Caco-2 (cell line): Measurements from ENCODE around the gene KLHL25. TPM values are rescaled to one million over a fixed set of nuclear protein-coding genes. Genes with fewer than 3 reads are reported as not detected.

Source experiments
- BruUV-seq: library from RNA; stranded (reverse); fragments of 400-500 nt; replicated peaks from 2 replicates; lab custom pipeline; 2021; lab: Mats Ljungman, UMichigan
- CTCF ChIA-PET: fragments of 300-600 bp; sonication (Branson Sonifier 250); formaldehyde crosslinking; loops from one replicate; lab custom pipeline; 2022; ENCODE audit warnings: antibody characterized with exemption; lab: Charles Lee
- POLR2A ChIA-PET: fragments of 300-600 bp; sonication (Branson Sonifier 250); formaldehyde crosslinking; loops from one replicate; lab custom pipeline; 2022; ENCODE audit warnings: antibody characterized with exemption; lab: Charles Lee
- DNase-seq, 2 experiments: peaks; one replicate each; pipeline versions ENCODE4 v3.0.0 to v3.0.0-alpha.2; 2020 to 2022
- H3K27me3 ChIP-seq: replicated peaks from 2 replicates; pipeline ENCODE4 v1.6.0; 2011; ENCODE audit warnings: low read length; ENCODE audit not compliant: control insufficient read depth, insufficient read depth
- H3K36me3 ChIP-seq: 2 replicates; pipeline ENCODE4 v1.5.1; 2011; ENCODE audit warnings: low read length; ENCODE audit not compliant: control insufficient read depth, insufficient read depth
- H3K4me1 ChIP-seq: fragments of 250-450 bp; sonication (Bioruptor Pico); 2 replicates; pipeline ENCODE4 v1.5.1; 2020; ENCODE audit warnings: mild to moderate bottlenecking
- H3K4me3 ChIP-seq: 2 replicates; pipeline ENCODE4 v1.5.1; 2011; ENCODE audit warnings: low read depth, mild to moderate bottlenecking, control low read depth, low read length
- H3K9me3 ChIP-seq: fragments of 250-450 bp; sonication (Bioruptor Pico); 2 replicates; pipeline ENCODE4 v1.5.1; 2020; ENCODE audit warnings: mild to moderate bottlenecking, moderate library complexity
- H3K27ac Mint-ChIP-seq: one replicate; pipeline ENCODE4 v1.8.0; 2022; ENCODE audit warnings: mixed read lengths; ENCODE audit not compliant: unreplicated experiment
- H3K27me3 Mint-ChIP-seq: one replicate; pipeline ENCODE4 v1.8.0; 2022; ENCODE audit warnings: mixed read lengths; ENCODE audit not compliant: insufficient read depth, unreplicated experiment
- H3K36me3 Mint-ChIP-seq: one replicate; pipeline ENCODE4 v1.8.0; 2022; ENCODE audit warnings: mild to moderate bottlenecking, mixed read lengths; ENCODE audit not compliant: insufficient read depth, unreplicated experiment
- H3K4me1 Mint-ChIP-seq: one replicate; pipeline ENCODE4 v1.8.0; 2022; ENCODE audit warnings: low read depth, mixed read lengths; ENCODE audit not compliant: unreplicated experiment
- H3K4me3 Mint-ChIP-seq: one replicate; pipeline ENCODE4 v1.8.0; 2022; ENCODE audit warnings: mild to moderate bottlenecking, moderate library complexity, mixed read lengths; ENCODE audit not compliant: unreplicated experiment
- H3K9me3 Mint-ChIP-seq: one replicate; pipeline ENCODE4 v1.8.0; 2022; ENCODE audit warnings: mixed read lengths; ENCODE audit not compliant: unreplicated experiment
- intact Hi-C: fragments of 100-400 bp; cut with micrococcal nuclease; formaldehyde crosslinking; loops from one replicate; pipeline ENCODE4 v1.10.0; 2022; ENCODE audit not compliant: unreplicated experiment
- total RNA-seq: library from RNA; stranded (reverse); gene quantifications from 2 replicates; pipeline ENCODE4 v1.2.3, GENCODE V29; 2022
- TF ChIP-seq, protein P1 (sequence below), 2 experiments: fragments of 200-600 bp in 1 of 2; IDR thresholded peaks; 1 replicate in 1 of 2; 2 replicates in 1 of 2; pipeline versions ENCODE4 v1.5.1 to v1.8.0; 2011 to 2022; ENCODE audit warnings: antibody characterized with exemption in 1 of 2, control low read depth in 1 of 2, inconsistent platforms in 1 of 2, low read depth in 1 of 2, low read length in 1 of 2, mild to moderate bottlenecking in 1 of 2, moderate library complexity in 1 of 2; ENCODE audit not compliant: insufficient read depth in 1 of 2, severe bottlenecking in 1 of 2, unreplicated experiment in 1 of 2

The KLHL25 gene
- total RNA-seq, 1 experiment from 2014 or later = 15.4 TPM

DNA sequence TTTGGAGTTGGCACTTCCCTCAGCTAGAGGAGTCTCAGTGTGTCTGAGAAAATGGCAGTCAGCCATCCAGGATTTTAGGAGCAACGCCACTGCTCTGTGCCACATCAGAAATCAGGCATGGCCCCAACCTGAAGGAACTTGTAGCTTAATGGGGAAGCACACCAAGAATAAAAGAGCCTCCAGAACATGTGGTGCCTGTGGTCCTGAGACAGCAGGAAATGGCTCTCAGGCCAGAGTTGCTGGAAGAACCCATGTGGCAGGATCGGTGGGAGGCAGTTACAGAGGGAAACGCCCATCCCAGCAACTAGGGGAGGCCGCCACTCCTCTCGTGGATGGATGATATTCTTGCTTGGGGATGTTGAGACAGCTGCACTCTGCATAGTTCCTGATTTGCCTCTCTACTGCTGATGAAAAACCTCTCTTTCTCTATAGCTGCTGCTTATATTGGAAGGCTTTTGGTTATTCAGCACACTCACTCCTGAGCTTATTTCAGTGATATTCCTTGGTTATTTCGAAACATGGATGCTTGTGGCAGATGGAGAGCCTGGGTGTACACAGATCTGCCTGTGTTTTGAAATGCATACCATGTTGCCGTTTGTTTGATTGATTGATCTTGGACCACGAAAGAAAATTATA, 52.4 kb downstream of the KLHL25 start:
- TF ChIP-seq, protein P1, sequence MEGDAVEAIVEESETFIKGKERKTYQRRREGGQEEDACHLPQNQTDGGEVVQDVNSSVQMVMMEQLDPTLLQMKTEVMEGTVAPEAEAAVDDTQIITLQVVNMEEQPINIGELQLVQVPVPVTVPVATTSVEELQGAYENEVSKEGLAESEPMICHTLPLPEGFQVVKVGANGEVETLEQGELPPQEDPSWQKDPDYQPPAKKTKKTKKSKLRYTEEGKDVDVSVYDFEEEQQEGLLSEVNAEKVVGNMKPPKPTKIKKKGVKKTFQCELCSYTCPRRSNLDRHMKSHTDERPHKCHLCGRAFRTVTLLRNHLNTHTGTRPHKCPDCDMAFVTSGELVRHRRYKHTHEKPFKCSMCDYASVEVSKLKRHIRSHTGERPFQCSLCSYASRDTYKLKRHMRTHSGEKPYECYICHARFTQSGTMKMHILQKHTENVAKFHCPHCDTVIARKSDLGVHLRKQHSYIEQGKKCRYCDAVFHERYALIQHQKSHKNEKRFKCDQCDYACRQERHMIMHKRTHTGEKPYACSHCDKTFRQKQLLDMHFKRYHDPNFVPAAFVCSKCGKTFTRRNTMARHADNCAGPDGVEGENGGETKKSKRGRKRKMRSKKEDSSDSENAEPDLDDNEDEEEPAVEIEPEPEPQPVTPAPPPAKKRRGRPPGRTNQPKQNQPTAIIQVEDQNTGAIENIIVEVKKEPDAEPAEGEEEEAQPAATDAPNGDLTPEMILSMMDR (IDR thresholded peaks at IDR 0.05; ENCODE audit: insufficient read depth in 1 of 2, low read depth in 1 of 2, low read length in 1 of 2, severe bottlenecking in 1 of 2, unreplicated experiment in 1 of 2) = no peak
- Mint-ChIP-seq H3K36me3 (peaks cover 75% of the 10 kb centered on the region), H3K9me3 (no peaks in the 10 kb centered on the region), H3K27me3 (no peaks in the 10 kb centered on the region), H3K27ac (no peak overlapping the region), H3K4me1 (no peaks in the 10 kb centered on the region), H3K4me3 (no peak overlapping the region)
- ChIA-PET POLR2A (no interaction called here), CTCF (no interaction called here)
- DNase-seq = no peak
- Histone ChIP-seq H3K9me3 (no peaks in the 10 kb centered on the region), H3K4me1 (no peaks in the 10 kb centered on the region), H3K27me3 (no peaks in the 10 kb centered on the region), H3K36me3 (peaks cover 2% of the 10 kb centered on the region; the same call in 1 of the 2 replicates), H3K4me3 (no peak overlapping the region)
- BruUV-seq = no TSS peak
- intact Hi-C loops = no loop called here

DNA sequence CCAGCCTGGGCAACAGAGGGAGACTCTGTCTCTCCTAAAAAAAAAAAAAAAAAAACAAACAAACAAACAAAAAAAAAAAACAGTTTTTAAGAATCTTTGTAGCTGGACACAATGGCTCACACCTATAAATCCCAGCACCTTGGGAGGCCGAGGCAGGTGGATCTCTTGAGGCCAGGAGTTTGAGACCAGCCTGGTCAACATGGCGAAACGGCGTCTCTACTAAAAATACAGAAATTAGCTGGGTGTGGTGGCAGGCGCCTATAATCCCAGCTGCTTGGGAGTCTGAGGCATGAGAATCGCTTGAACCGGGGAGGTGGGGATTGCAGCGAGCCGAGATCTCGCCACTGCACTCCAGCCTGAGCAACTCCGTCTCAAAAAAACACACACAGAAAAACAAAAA, 53.1 kb downstream of the KLHL25 start:
- no peaks in the 10 kb centered on the region for H3K4me1 ChIP-seq
- ChIA-PET CTCF (no interaction called here), POLR2A (no interaction called here)
- Mint-ChIP-seq H3K27ac (no peak overlapping the region), H3K4me1 (no peaks in the 10 kb centered on the region), H3K9me3 (no peaks in the 10 kb centered on the region), H3K4me3 (no peak overlapping the region), H3K27me3 (no peaks in the 10 kb centered on the region), H3K36me3 (peaks cover 75% of the 10 kb centered on the region)
- no peaks in the 10 kb centered on the region for H3K9me3 ChIP-seq
- H3K4me3 ChIP-seq = no peak overlapping the region
- peaks cover 2% of the 10 kb centered on the region; the same call in 1 of the 2 replicates for H3K36me3 ChIP-seq
- TF ChIP-seq, protein P1 (IDR thresholded peaks at IDR 0.05; ENCODE audit: insufficient read depth in 1 of 2, low read depth in 1 of 2, low read length in 1 of 2, severe bottlenecking in 1 of 2, unreplicated experiment in 1 of 2) = no peak
- H3K27me3 ChIP-seq = no peaks in the 10 kb centered on the region
- no TSS peak for BruUV-seq
- DNase-seq = no peak
- intact Hi-C loops = no loop called here

DNA sequence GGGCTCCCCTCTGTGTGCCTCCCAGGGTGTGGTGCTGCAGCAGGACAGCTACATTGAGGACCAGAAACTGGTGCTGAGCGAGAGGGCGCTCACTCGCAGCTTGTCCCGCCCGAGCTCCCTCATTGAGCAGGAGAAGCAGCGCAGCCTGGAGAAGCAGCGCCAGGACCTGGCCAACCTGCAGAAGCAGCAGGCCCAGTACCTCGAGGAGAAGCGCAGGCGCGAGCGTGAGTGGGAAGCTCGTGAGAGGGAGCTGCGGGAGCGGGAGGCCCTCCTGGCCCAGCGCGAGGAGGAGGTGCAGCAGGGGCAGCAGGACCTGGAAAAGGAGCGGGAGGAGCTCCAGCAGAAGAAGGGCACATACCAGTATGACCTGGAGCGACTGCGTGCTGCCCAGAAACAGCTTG, 53.7 kb downstream of the KLHL25 start:
- Mint-ChIP-seq H3K27me3 (no peaks in the 10 kb centered on the region), H3K4me1 (no peaks in the 10 kb centered on the region), H3K27ac (no peak overlapping the region), H3K4me3 (no peak overlapping the region), H3K9me3 (no peaks in the 10 kb centered on the region), H3K36me3 (peaks cover 75% of the 10 kb centered on the region)
- BruUV-seq = no TSS peak
- no peak overlapping the region for H3K4me3 ChIP-seq
- no peaks in the 10 kb centered on the region for H3K9me3 ChIP-seq
- no peaks in the 10 kb centered on the region for H3K27me3 ChIP-seq
- peaks cover 2% of the 10 kb centered on the region for H3K36me3 ChIP-seq
- TF ChIP-seq, protein P1 (IDR thresholded peaks at IDR 0.05; ENCODE audit: insufficient read depth in 1 of 2, low read depth in 1 of 2, low read length in 1 of 2, severe bottlenecking in 1 of 2, unreplicated experiment in 1 of 2) = no peak
- POLR2A ChIA-PET = no interaction called here
- no peak for DNase-seq
- CTCF ChIA-PET = no interaction called here
- H3K4me1 ChIP-seq = no peaks in the 10 kb centered on the region
- intact Hi-C loops = no loop called here
